Measurements from ENCODE around the gene PSMB3. TPM values are rescaled to one million over a fixed set of nuclear protein-coding genes. Genes with fewer than 3 reads are reported as not detected.
A peak's percentile ranks its signal among the peaks of the same experiment; 100 is the strongest.

Gene PSMB3
- polyA plus RNA-seq, 3 donors: 315 to 689 (median 625) TPM

DNA sequence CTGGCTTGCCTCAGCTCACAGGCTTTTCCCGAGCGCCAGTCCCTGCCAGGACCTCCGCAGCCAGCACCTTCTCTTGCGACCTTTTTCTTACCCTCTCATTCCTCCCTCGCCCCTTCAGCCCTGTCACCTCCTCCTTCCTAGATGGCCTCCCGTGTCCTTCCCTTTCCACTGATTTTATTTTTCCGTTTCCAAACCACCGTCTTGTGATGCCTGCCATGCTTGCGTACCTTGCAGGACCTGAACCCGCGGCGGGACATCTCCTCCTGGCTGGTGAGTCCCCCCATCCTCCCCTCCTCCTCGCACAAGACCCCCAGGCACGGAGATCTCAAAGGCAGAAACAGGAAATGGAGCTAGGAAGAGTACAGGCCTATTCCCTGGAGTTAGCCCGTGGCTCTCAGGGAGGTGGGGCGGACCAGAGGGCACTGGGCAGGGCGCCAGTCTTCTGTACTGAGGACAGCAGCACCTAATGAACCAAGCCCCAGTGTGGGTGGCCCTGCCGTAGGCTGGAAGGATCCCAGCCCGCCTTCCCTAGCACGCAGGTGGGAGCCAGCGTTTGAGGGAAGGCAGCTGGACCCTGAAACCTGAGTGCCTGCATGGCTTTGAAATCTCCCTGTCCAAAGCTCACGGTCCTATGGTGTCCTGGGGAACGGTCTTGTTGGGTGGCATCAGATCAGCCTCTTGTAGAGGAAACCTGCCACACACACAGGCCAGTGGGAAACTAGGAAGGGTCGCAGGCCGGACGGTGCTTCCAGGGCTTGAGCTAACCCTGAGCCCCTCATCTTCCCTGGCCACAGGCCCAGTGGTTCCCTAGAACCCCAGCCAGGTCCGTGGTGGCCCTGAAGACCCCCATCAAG is 21.8 kb upstream of the PSMB3 start:
- Histone ChIP-seq H3K4me2 (replicated peaks; ENCODE audit: extremely low read depth, low read length, poor library complexity, severe bottlenecking) (peak overlapping the region; percentile 83), H3K36me3 (replicated peaks in 1 of 2; ENCODE audit: control insufficient read depth in 1 of 2, insufficient read depth in 2 of 2, low read length in 2 of 2) (peaks cover 5 to 10% of the 10 kb centered on the region in 2 donors), H3K27ac (ENCODE audit: low read depth in 1 of 2, low read length in 2 of 2) (peak overlapping the region in 1 of 2 donors; percentile 73), H4K20me1 (ENCODE audit: insufficient read depth, low read length) (peaks cover 10% of the 10 kb centered on the region), H2AFZ (ENCODE audit: insufficient read depth, low read depth, low read length, poor library complexity, severe bottlenecking) (peak overlapping the region; percentile 88), H3K79me2 (ENCODE audit: insufficient read depth, low read length) (no peaks in the 10 kb centered on the region), H3K4me1 (ENCODE audit: control insufficient read depth in 1 of 2, insufficient read depth in 2 of 2, low read length in 2 of 2) (peaks cover 47 to 48% of the 10 kb centered on the region in 2 donors), H3K9ac (ENCODE audit: insufficient read depth, low read length, poor library complexity, severe bottlenecking) (peak overlapping the region; percentile 76), H3K9me3 (replicated peaks in 1 of 2; ENCODE audit: control insufficient read depth in 1 of 2, insufficient read depth in 1 of 2, low read length in 2 of 2) (no peaks in the 10 kb centered on the region), H3K27me3 (ENCODE audit: control insufficient read depth in 2 of 2, insufficient read depth in 2 of 2, low read length in 2 of 2) (no peaks in the 10 kb centered on the region), H3K4me3 (replicated peaks in 1 of 3; ENCODE audit: low read depth in 2 of 3, low read length in 3 of 3) (peak overlapping the region; percentile 66 to 94 (median 89))
- no peak for TF ChIP-seq CTCF (IDR thresholded peaks at IDR 0.05)
- Mint-ChIP-seq H3K4me3 (peak overlapping the region; percentile 88 to 94), H3K36me3 (peaks cover 15 to 24% of the 10 kb centered on the region in 2 donors), H3K4me1 (peaks cover 52% of the 10 kb centered on the region), H3K27ac (peak overlapping the region; percentile 78 to 93 (median 89)), H3K9me3 (peaks cover 0 to 3% (median 0%) of the 10 kb centered on the region in 7 donors), H3K27me3 (ENCODE audit: low read depth in 3 of 3) (peaks cover 0 to 10% (median 2%) of the 10 kb centered on the region in 3 donors)
- WGBS (ENCODE audit: insufficient coverage): 31% methylated on average over 22 of the region's 27 CpGs
- no peak for DNase-seq
- intact Hi-C loops (cut with micrococcal nuclease): loop anchor here in 1 of 2 donors (1.0 to 2.0 kb wide), 2 partner anchors 22 to 30 kb away; partner anchors contain the start of gene PSMB3

GRCh38 chr17:38731526-38732294 is 20.8 kb upstream of the PSMB3 start:
- no peaks in the 10 kb centered on the region for H3K79me2 ChIP-seq (ENCODE audit: insufficient read depth, low read length)
- 76% methylated on average over 8 of the region's 8 CpGs for WGBS (ENCODE audit: insufficient coverage)
- H3K27me3 ChIP-seq (ENCODE audit: control insufficient read depth in 2 of 2, insufficient read depth in 2 of 2, low read length in 2 of 2): no peaks in the 10 kb centered on the region
- peaks cover 15 to 20% of the 10 kb centered on the region in 2 donors for H3K36me3 Mint-ChIP-seq
- no peaks in the 10 kb centered on the region for H3K9me3 ChIP-seq (replicated peaks in 1 of 2; ENCODE audit: control insufficient read depth in 1 of 2, insufficient read depth in 1 of 2, low read length in 2 of 2)
- no peak overlapping the region for H2AFZ ChIP-seq (ENCODE audit: insufficient read depth, low read depth, low read length, poor library complexity, severe bottlenecking)
- peak overlapping the region in 1 of 2 donors; percentile 17 for H3K27ac ChIP-seq (ENCODE audit: low read depth in 1 of 2, low read length in 2 of 2)
- intact Hi-C loops (cut with micrococcal nuclease): loop anchor here in 1 of 2 donors (2.0 kb wide), 1 partner anchor 31 kb away; no protein-coding TSS in a partner anchor
- peaks cover 10% of the 10 kb centered on the region for H4K20me1 ChIP-seq (ENCODE audit: insufficient read depth, low read length)
- H3K4me3 ChIP-seq (replicated peaks in 1 of 3; ENCODE audit: low read depth in 2 of 3, low read length in 3 of 3): peak overlapping the region in 1 of 3 experiments; percentile 94
- peaks cover 0 to 3% (median 0%) of the 10 kb centered on the region in 7 donors for H3K9me3 Mint-ChIP-seq
- H3K9ac ChIP-seq (ENCODE audit: insufficient read depth, low read length, poor library complexity, severe bottlenecking): peak overlapping the region; percentile 76
- H3K27ac Mint-ChIP-seq: peak overlapping the region in 4 of 7 donors; percentile 21 to 68 (median 50)
- peak overlapping the region; percentile 49 to 94 for H3K4me3 Mint-ChIP-seq
- H3K4me2 ChIP-seq (replicated peaks; ENCODE audit: extremely low read depth, low read length, poor library complexity, severe bottlenecking): peak overlapping the region; percentile 83
- H3K4me1 Mint-ChIP-seq: peaks cover 51% of the 10 kb centered on the region
- peaks cover 47 to 48% of the 10 kb centered on the region in 2 donors for H3K4me1 ChIP-seq (ENCODE audit: control insufficient read depth in 1 of 2, insufficient read depth in 2 of 2, low read length in 2 of 2)
- peaks cover 2 to 14% (median 9%) of the 10 kb centered on the region in 3 donors for H3K27me3 Mint-ChIP-seq (ENCODE audit: low read depth in 3 of 3)
- no peak for DNase-seq
- peaks cover 5 to 10% of the 10 kb centered on the region in 2 donors for H3K36me3 ChIP-seq (replicated peaks in 1 of 2; ENCODE audit: control insufficient read depth in 1 of 2, insufficient read depth in 2 of 2, low read length in 2 of 2)
- TF ChIP-seq CTCF (IDR thresholded peaks at IDR 0.05): no peak

Measured in CD14-positive monocyte (primary cell).